OCI-LY1 (cell line): ENCODE data around the gene ARIH1.
"Not testable (repeated sequence)": the region's sequence is repeated elsewhere in the genome, so short reads cannot be mapped to it uniquely, and the experiment has no call there.

Experiments
- H2AFZ ChIP-seq: fragments of 200-600 bp; sonication (generic), shearing (Covaris generic); 2 replicates; pipeline ENCODE4 v1.6.0; 2014; ENCODE audit warnings: antibody characterized with exemption, mild to moderate bottlenecking, low read length
- H3F3A ChIP-seq: fragments of 200-600 bp; sonication (generic), shearing (Covaris generic); 2 replicates; pipeline ENCODE4 v1.6.0; 2014; ENCODE audit warnings: mild to moderate bottlenecking, antibody characterized with exemption, low read length, moderate library complexity; ENCODE audit not compliant: insufficient read depth
- H3K27ac ChIP-seq: fragments of 200-600 bp; sonication (generic); 2 replicates; pipeline ENCODE4 v1.5.1; 2014; ENCODE audit warnings: low read length, mixed run types, mild to moderate bottlenecking, low read depth; ENCODE audit not compliant: poor library complexity, severe bottlenecking
- H3K27me3 ChIP-seq: fragments of 200-600 bp; sonication (generic); 2 replicates; pipeline ENCODE4 v1.6.0; 2014; ENCODE audit warnings: antibody characterized with exemption, mild to moderate bottlenecking, low read length, moderate library complexity; ENCODE audit not compliant: insufficient read depth
- H3K36me3 ChIP-seq: fragments of 200-600 bp; sonication (generic); 2 replicates; pipeline ENCODE4 v1.6.1; 2014; ENCODE audit warnings: mild to moderate bottlenecking, antibody characterized with exemption, low read length, moderate library complexity, mixed read lengths; ENCODE audit not compliant: insufficient read depth
- H3K4me1 ChIP-seq: fragments of 200-600 bp; sonication (generic); 2 replicates; pipeline ENCODE4 v1.5.1; 2014; ENCODE audit warnings: mild to moderate bottlenecking, low read length, moderate library complexity; ENCODE audit not compliant: insufficient read depth, severe bottlenecking
- H3K4me2 ChIP-seq: fragments of 200-600 bp; sonication (generic), shearing (Covaris generic); 2 replicates; pipeline ENCODE4 v1.6.1; 2014; ENCODE audit warnings: low read length
- H3K4me3 ChIP-seq: fragments of 200-600 bp; sonication (generic); 2 replicates; pipeline ENCODE4 v1.5.1; 2014; ENCODE audit warnings: low read length, low read depth, mild to moderate bottlenecking, mixed read lengths; ENCODE audit not compliant: poor library complexity, severe bottlenecking
- H3K79me2 ChIP-seq: fragments of 200-600 bp; shearing (Covaris generic); 2 replicates; pipeline ENCODE4 v1.6.1; 2016; ENCODE audit warnings: mixed run types, low read length, mixed read lengths; ENCODE audit not compliant: insufficient read depth
- H3K9ac ChIP-seq: fragments of 200-600 bp; sonication (generic), shearing (Covaris generic); 2 replicates; pipeline ENCODE4 v1.6.1; 2014; ENCODE audit warnings: mild to moderate bottlenecking, low read length, mixed read lengths
- H3K9me2 ChIP-seq: fragments of 200-600 bp; sonication (generic), shearing (Covaris generic); 2 replicates; pipeline ENCODE4 v1.6.1; 2014; ENCODE audit warnings: low read depth, mild to moderate bottlenecking, low read length, mixed read lengths
- H3K9me3 ChIP-seq: fragments of 200-600 bp; shearing (Covaris generic); 2 replicates; pipeline ENCODE4 v1.6.1; 2014; ENCODE audit warnings: low read length, mixed read lengths
- H4K20me1 ChIP-seq: fragments of 200-600 bp; sonication (generic), shearing (Covaris generic); 2 replicates; pipeline ENCODE4 v1.6.0; 2016; ENCODE audit warnings: mild to moderate bottlenecking, low read length; ENCODE audit not compliant: insufficient read depth
- EZH2 ChIP-seq: fragments of 200-600 bp; sonication (generic), shearing (Covaris generic); IDR thresholded peaks from 2 replicates; pipeline ENCODE4 v1.8.0; 2017; ENCODE audit warnings: borderline replicate concordance, mixed run types, mild to moderate bottlenecking, antibody characterized with exemption, low read length, moderate library complexity, mixed read lengths
- TF ChIP-seq, protein P1 (sequence below): fragments of 200-600 bp; sonication (generic), shearing (Covaris generic); IDR thresholded peaks from 2 replicates; pipeline ENCODE4 v1.5.1; 2017; ENCODE audit warnings: mild to moderate bottlenecking, antibody characterized with exemption, low read length, moderate library complexity, mixed read lengths

The ARIH1 gene

DNA sequence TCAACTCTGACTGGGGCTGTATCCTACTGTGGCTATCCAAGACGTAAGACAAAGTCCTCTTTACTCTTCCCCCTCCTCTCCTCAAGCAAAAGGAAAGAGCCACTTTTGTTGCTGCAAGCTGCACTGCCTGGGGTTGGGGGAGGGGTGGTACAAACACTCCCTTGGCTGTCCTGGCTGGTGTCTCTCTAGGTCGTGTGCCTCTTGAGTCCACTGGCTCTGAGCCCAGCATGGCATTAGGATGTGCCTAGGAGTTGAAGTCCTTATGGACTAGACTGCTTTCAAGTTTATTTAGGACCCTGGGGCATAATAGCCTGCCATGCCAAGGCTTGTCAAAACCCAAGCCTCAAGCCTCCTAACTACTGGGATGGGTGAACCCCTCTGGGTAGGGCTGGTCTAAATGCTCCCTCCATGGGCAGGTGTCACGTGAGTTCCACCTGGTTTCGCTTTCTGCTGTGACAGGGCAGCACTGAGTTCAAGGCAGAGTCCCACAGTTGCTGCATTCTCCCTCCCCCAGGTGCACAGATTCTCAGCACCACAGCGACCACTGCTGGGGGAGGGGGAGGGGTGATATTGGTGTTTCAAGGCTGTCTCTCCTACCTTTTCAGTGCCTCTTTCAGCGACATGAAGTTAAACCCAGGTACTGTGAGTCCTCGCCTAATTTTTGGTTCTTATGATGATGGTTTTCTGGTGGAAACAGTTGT, 141.6 kb downstream of the ARIH1 start:
- not testable (repeated sequence) for H3K4me1 ChIP-seq, H4K20me1 ChIP-seq, H3K9me2 ChIP-seq, H2AFZ ChIP-seq, H3K4me2 ChIP-seq, H3K27me3 ChIP-seq, H3K79me2 ChIP-seq, H3K9ac ChIP-seq, H3K27ac ChIP-seq, H3F3A ChIP-seq, H3K4me3 ChIP-seq, H3K9me3 ChIP-seq, H3K36me3 ChIP-seq
- TF ChIP-seq, protein P1, sequence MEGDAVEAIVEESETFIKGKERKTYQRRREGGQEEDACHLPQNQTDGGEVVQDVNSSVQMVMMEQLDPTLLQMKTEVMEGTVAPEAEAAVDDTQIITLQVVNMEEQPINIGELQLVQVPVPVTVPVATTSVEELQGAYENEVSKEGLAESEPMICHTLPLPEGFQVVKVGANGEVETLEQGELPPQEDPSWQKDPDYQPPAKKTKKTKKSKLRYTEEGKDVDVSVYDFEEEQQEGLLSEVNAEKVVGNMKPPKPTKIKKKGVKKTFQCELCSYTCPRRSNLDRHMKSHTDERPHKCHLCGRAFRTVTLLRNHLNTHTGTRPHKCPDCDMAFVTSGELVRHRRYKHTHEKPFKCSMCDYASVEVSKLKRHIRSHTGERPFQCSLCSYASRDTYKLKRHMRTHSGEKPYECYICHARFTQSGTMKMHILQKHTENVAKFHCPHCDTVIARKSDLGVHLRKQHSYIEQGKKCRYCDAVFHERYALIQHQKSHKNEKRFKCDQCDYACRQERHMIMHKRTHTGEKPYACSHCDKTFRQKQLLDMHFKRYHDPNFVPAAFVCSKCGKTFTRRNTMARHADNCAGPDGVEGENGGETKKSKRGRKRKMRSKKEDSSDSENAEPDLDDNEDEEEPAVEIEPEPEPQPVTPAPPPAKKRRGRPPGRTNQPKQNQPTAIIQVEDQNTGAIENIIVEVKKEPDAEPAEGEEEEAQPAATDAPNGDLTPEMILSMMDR: peak; percentile 24; the same call in 1 of the 2 replicates

DNA sequence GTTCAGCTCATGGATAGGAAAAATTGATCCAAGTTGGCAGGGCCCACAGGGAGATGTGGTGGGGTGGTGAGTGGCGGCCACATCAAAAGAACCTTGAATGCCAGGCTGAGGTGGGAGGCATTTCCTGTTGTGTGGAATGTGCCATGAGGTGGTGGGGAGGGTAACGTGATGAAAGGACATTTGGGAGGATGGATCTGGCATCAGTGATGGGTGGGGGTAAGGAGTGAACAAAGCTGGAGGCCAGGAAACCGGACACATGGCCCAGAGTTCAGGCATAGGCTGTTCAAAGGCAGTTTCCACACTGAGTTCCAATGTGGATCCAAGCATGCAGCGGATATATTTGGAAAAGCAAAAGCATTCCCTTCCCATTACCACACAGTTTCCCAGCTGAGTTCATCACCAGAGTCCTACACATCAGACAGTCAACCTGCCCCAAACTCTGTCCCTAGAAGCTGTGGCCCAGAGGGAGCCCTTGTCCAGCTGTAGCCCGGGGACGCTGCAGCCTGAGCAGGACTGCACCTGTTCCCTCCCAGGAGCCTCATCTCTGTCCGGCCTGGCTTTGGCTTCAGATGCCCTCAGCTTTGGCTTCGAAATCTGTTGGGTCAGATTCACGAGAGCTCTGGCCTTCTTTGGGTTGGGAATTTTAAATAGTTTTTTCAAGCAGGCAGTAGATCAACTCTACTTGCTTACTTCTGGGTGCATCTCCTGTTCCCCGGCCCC, 142.5 kb downstream of the ARIH1 start:
- TF ChIP-seq, protein P1: no peak
- no peak for TF ChIP-seq EZH2
- Histone ChIP-seq H4K20me1 (no peaks in the 10 kb centered on the region), H3K4me3 (no peak overlapping the region), H3K9ac (no peak overlapping the region), H3K27ac (no peak overlapping the region), H3K9me3 (no peaks in the 10 kb centered on the region), H3K9me2 (no peaks in the 10 kb centered on the region), H3K27me3 (no peaks in the 10 kb centered on the region), H3K79me2 (no peaks in the 10 kb centered on the region), H3K4me1 (peaks cover 4% of the 10 kb centered on the region), H3K36me3 (no peaks in the 10 kb centered on the region), H3K4me2 (no peak overlapping the region), H3F3A (no peaks in the 10 kb centered on the region), H2AFZ (no peak overlapping the region)

DNA sequence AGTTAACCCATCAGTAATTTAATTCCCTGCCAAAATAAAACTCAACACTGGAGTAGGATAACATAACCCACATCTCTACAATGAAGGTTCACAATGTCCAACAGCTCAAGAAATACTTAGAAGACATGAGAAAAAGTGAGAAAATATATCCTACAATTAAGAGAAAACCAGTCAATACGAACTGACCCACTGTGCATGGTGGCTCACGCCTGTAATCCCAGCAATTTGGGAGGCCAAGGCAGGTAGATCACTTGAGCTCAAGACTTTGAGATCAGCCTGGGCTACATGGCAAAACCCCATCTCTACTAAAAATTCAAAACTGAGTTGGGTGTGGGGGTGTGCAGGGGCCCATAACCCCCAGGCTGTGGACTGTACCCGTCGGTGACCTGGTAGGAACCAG, 149.7 kb downstream of the ARIH1 start:
- H3F3A ChIP-seq, H2AFZ ChIP-seq, H3K9ac ChIP-seq, H3K79me2 ChIP-seq, H3K9me3 ChIP-seq, H3K4me3 ChIP-seq, H3K4me2 ChIP-seq, H3K27ac ChIP-seq, H4K20me1 ChIP-seq, H3K36me3 ChIP-seq, H3K9me2 ChIP-seq, H3K4me1 ChIP-seq, H3K27me3 ChIP-seq: not testable (repeated sequence)

DNA sequence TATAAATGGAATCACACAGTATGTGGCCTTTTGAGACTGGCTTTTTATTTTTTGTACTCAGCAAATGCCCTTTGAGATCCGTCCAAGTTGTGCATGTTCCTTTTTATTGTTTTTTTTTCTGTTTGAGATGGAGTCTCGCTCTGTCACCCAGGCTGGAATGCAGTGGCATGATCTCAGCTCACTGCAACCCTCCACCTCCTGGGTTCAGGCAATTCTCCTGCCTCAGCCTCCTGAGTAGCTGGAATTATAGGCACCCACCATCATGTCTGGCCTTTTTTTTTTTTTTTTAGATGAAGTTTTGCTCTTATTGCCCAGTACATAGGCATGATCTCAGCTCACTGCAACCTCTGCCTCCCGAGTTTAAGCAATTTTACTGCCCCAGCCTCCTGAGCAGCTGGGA, 152.0 kb downstream of the ARIH1 start:
- H3K4me2 ChIP-seq, H3K9ac ChIP-seq, H4K20me1 ChIP-seq, H3K9me2 ChIP-seq, H3K4me1 ChIP-seq, H2AFZ ChIP-seq, H3K36me3 ChIP-seq, H3K9me3 ChIP-seq, H3F3A ChIP-seq, H3K27me3 ChIP-seq, H3K27ac ChIP-seq, H3K4me3 ChIP-seq, H3K79me2 ChIP-seq: not testable (repeated sequence)
